ENCODE results near the gene MEGF10. TPM values are rescaled to one million over a fixed set of nuclear protein-coding genes. Genes with fewer than 3 reads are reported as not detected.

Gene MEGF10
- total and polyA plus RNA-seq, 10 of the 15 experiments (the other 5 are each of a cell fraction or from before 2014, with no cell fraction given), result 0.03 to 0.21 (median 0.05) TPM; not detected in 5

GRCh38 chr5:127342364-127342763 lies 51.8 kb downstream of the MEGF10 start (continued):
- TF ChIP-seq CEBPZ (IDR thresholded peaks at IDR 0.05; ENCODE audit: low read depth, low read length), result no peak

DNA sequence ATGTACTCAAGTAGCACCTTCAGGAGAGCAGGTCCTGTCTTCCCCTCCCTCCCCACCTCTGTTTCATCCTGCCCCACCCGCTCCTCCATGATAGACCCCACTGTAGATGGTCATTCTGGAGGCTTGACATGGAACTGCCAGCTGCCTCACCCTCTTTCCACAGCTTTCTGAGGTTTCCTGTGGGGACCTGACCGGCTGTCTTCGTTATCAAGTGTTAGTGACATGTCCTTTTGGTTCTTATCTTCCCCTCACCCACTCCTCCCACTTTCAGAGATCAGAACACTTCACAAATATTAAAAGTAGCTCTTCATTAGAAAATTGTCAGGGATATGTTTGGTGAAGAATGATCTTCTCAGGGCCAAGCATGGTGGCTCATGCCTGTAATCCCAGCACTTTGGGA lies 52.7 kb downstream of the MEGF10 start:
- ChIA-PET RAD21 (ENCODE audit: unreplicated experiment) (no interaction called here), SMC1A (ENCODE audit: uncharacterized antibody, unreplicated experiment) (interaction anchor here (1.0 to 1.3 kb wide), 2 partner anchors 11 to 18 kb away, joined by 3 read pairs; no protein-coding TSS in a partner anchor), POLR2A (interaction anchor here (0.6 kb wide), 1 partner anchor 20 kb away, joined by 3 read pairs; no protein-coding TSS in a partner anchor), CTCF (no interaction called here)
- intact Hi-C loops (cut with micrococcal nuclease; ENCODE audit: unreplicated experiment), result no loop called here
- in situ Hi-C loops (cut with MboI), result no loop called here
- H3K27me3 ChIP-seq (replicated peaks in 1 of 2; ENCODE audit: control insufficient read depth in 2 of 2, insufficient read depth in 2 of 2, low read length in 1 of 2), result 0 out of 4 replicates have a peak, but pooled peaks cover 0 to 3% of the 10 kb centered on the region in 2 experiments
- H3K4me3 ChIP-seq, result no peak overlapping the region
- H3K36me3 ChIP-seq (ENCODE audit: control insufficient read depth in 2 of 2, insufficient read depth in 2 of 2, low read length in 1 of 2), result no peaks in the 10 kb centered on the region
- 41% methylated on average over 3 of the region's 3 CpGs for WGBS (ENCODE audit: insufficient coverage, insufficient replicate concordance, low lambda C conversion rate, missing lambda C conversion rate)
- no peak overlapping the region for H3K9ac ChIP-seq (ENCODE audit: control insufficient read depth, insufficient read depth, low read length)
- no peak overlapping the region for H2AFZ ChIP-seq (ENCODE audit: control insufficient read depth, low read depth, low read length)
- FAIRE-seq, result no peak
- H3K4me1 ChIP-seq (ENCODE audit: control insufficient read depth, insufficient read depth, low read length), result no peaks in the 10 kb centered on the region
- no peak overlapping the region for H3K4me2 ChIP-seq (ENCODE audit: control insufficient read depth, insufficient read depth)
- H3K9me3 ChIP-seq (replicated peaks; ENCODE audit: control insufficient read depth, insufficient read depth, low read length), result no peaks in the 10 kb centered on the region
- no peaks in the 10 kb centered on the region for H4K20me1 ChIP-seq (ENCODE audit: control insufficient read depth, insufficient read depth)
- no peaks in the 10 kb centered on the region for H3K79me2 ChIP-seq (ENCODE audit: control insufficient read depth, insufficient read depth, low read length)
- no TSS peak for BruUV-seq (replicated peaks)
- TF ChIP-seq RFX5 (IDR thresholded peaks at IDR 0.05; ENCODE audit: low read depth, low read length) (no peak), CBX3 (IDR thresholded peaks at IDR 0.05; ENCODE audit: borderline replicate concordance, low read depth) (no peak), ZNF207 (IDR thresholded peaks at IDR 0.05; ENCODE audit: borderline replicate concordance) (no peak), ZNF592 (IDR thresholded peaks at IDR 0.05) (no peak), POLR2AphosphoS5 (IDR thresholded peaks at IDR 0.05; ENCODE audit: low read length) (no peak), ZNF24 (IDR thresholded peaks at IDR 0.05) (no peak), ATF7 (IDR thresholded peaks at IDR 0.05; ENCODE audit: low read depth) (no peak), RELB (IDR thresholded peaks at IDR 0.05; ENCODE audit: low read depth) (no peak), BHLHE40 (IDR thresholded peaks at IDR 0.05; ENCODE audit: borderline replicate concordance in 1 of 2, low read depth in 2 of 2, low read length in 1 of 2) (no peak), RB1 (IDR thresholded peaks at IDR 0.05; ENCODE audit: borderline replicate concordance) (no peak), MTA2 (IDR thresholded peaks at IDR 0.05; ENCODE audit: low read depth) (no peak), ZBED1 (IDR thresholded peaks at IDR 0.05; ENCODE audit: borderline replicate concordance) (no peak), NBN (IDR thresholded peaks at IDR 0.05) (no peak)
- no peak overlapping the region for H3K27ac ChIP-seq (ENCODE audit: control insufficient read depth, insufficient read depth)
- DNase-seq (ENCODE audit: low read depth, low spot score), result no peak
- ATAC-seq, result no peak
